C4-2B (cell line): ENCODE results near the gene ATP8B1.

Source experiments
- ZFX ChIP-seq: fragments of 450-650 bp; IDR thresholded peaks from 2 replicates; pipeline ENCODE4 v1.6.1; 2017
- TF ChIP-seq, protein P1 (sequence below): fragments of 450-650 bp; conservative IDR thresholded peaks from 2 replicates; pipeline ENCODE4 v1.5.1; 2017; ENCODE audit warnings: mild to moderate bottlenecking

DNA sequence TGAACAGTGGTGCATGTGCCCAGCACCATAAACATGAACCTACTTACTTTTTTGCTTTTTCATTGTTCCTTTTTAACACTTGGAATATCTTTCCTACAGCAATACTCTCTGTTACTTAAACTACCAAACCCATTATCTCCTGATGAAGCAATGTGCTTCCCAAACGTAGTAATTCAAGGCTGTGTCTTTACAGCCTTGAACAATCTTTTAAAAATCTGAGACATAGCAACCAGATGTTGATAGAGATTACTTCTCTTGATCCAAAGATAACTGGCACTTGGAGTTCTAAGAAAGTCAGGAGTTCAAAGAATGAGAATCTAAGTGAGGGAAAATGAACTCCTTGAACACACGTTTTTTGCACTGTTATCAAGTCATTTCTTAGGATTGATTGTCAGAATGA lies 40.4 kb downstream of the ATP8B1 start:
- TF ChIP-seq, protein P1, sequence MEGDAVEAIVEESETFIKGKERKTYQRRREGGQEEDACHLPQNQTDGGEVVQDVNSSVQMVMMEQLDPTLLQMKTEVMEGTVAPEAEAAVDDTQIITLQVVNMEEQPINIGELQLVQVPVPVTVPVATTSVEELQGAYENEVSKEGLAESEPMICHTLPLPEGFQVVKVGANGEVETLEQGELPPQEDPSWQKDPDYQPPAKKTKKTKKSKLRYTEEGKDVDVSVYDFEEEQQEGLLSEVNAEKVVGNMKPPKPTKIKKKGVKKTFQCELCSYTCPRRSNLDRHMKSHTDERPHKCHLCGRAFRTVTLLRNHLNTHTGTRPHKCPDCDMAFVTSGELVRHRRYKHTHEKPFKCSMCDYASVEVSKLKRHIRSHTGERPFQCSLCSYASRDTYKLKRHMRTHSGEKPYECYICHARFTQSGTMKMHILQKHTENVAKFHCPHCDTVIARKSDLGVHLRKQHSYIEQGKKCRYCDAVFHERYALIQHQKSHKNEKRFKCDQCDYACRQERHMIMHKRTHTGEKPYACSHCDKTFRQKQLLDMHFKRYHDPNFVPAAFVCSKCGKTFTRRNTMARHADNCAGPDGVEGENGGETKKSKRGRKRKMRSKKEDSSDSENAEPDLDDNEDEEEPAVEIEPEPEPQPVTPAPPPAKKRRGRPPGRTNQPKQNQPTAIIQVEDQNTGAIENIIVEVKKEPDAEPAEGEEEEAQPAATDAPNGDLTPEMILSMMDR = no peak
- no peak for TF ChIP-seq ZFX
